PC-9 (cell line): ENCODE results near the gene TUSC2. TPM values are rescaled to one million over a fixed set of nuclear protein-coding genes. Genes with fewer than 3 reads are reported as not detected.

ENCODE experiments used
- BruUV-seq: library from RNA; stranded (reverse); fragments of 400-500 nt; replicated peaks from 2 replicates; lab custom pipeline; 2021; lab: Mats Ljungman, UMichigan
- CTCF ChIA-PET: fragments of 300-600 bp; sonication (Branson Sonifier 250); formaldehyde crosslinking; loops from one replicate; lab custom pipeline; 2022; ENCODE audit warnings: antibody characterized with exemption; lab: Charles Lee
- POLR2A ChIA-PET: fragments of 300-600 bp; sonication (Branson Sonifier 250); formaldehyde crosslinking; loops from one replicate; lab custom pipeline; 2022; ENCODE audit warnings: antibody characterized with exemption; ENCODE audit not compliant: unreplicated experiment; lab: Charles Lee
- DNase-seq, 2 experiments: peaks; one replicate each; pipeline versions ENCODE4 v3.0.0 to v3.0.0-alpha.2; 2015 to 2022; ENCODE audit warnings: mixed read lengths in 1 of 2
- H2AFZ ChIP-seq: fragments of 200-600 bp; sonication (generic); 2 replicates; pipeline ENCODE4 v1.8.1; 2017; ENCODE audit warnings: antibody characterized with exemption
- H3F3A ChIP-seq: fragments of 200-600 bp; sonication (generic); 2 replicates; pipeline ENCODE4 v1.8.1; 2017; ENCODE audit warnings: antibody characterized with exemption, mild to moderate bottlenecking, low read depth; ENCODE audit not compliant: insufficient read depth
- H3K27ac ChIP-seq: fragments of 200-600 bp; sonication (generic); 2 replicates; pipeline ENCODE4 v1.6.1; 2016; ENCODE audit warnings: mixed run types
- H3K27me3 ChIP-seq: fragments of 200-600 bp; sonication (generic); 2 replicates; pipeline ENCODE4 v1.6.1; 2016; ENCODE audit warnings: low read depth, mixed run types; ENCODE audit not compliant: insufficient read depth
- H3K36me3 ChIP-seq: fragments of 200-600 bp; sonication (generic); 2 replicates; pipeline ENCODE4 v1.6.1; 2016; ENCODE audit warnings: low read depth, mixed run types
- H3K4me1 ChIP-seq: fragments of 200-600 bp; sonication (generic); replicated peaks from 2 replicates; pipeline ENCODE4 v1.6.1; 2016; ENCODE audit warnings: mixed run types; ENCODE audit not compliant: insufficient read depth
- H3K4me2 ChIP-seq: fragments of 200-600 bp; sonication (generic); 2 replicates; pipeline ENCODE4 v1.6.1; 2017; ENCODE audit warnings: mixed run types
- H3K4me3 ChIP-seq: fragments of 200-600 bp; sonication (generic); 2 replicates; pipeline ENCODE4 v1.6.1; 2016; ENCODE audit warnings: mixed run types
- H3K79me2 ChIP-seq: fragments of 200-600 bp; sonication (generic); 2 replicates; pipeline ENCODE4 v1.6.1; 2017; ENCODE audit warnings: low read depth, mixed run types
- H3K9me2 ChIP-seq: fragments of 200-600 bp; sonication (generic); 2 replicates; pipeline ENCODE4 v1.8.1; 2017; ENCODE audit warnings: mild to moderate bottlenecking; ENCODE audit not compliant: insufficient read depth
- H3K9me3 ChIP-seq: fragments of 200-600 bp; sonication (generic); 2 replicates; pipeline ENCODE4 v1.8.1; 2016; ENCODE audit warnings: low read depth; ENCODE audit not compliant: insufficient read depth
- H4K20me1 ChIP-seq: fragments of 200-600 bp; sonication (generic); 2 replicates; pipeline ENCODE4 v1.8.1; 2017; ENCODE audit not compliant: insufficient read depth
- EZH2 ChIP-seq: fragments of 200-600 bp; sonication (generic); IDR thresholded peaks from 2 replicates; pipeline ENCODE4 v1.8.0; 2017; ENCODE audit warnings: antibody characterized with exemption, low read depth
- intact Hi-C: fragments of 100-400 bp; cut with micrococcal nuclease; formaldehyde crosslinking; loops from one replicate; pipeline ENCODE4 v1.10.0; 2022; ENCODE audit not compliant: unreplicated experiment
- total RNA-seq: library from RNA; stranded (reverse); gene quantifications from 2 replicates; pipeline ENCODE4 v1.2.3, GENCODE V29; 2021
- TF ChIP-seq, protein P1 (sequence below): fragments of 200-600 bp; sonication (generic); conservative IDR thresholded peaks from 2 replicates; pipeline ENCODE4 v1.6.1; 2017; ENCODE audit warnings: mixed run types, antibody characterized with exemption, mild to moderate bottlenecking, moderate library complexity

The TUSC2 gene
- total RNA-seq, 1 experiment from 2014 or later: 24.7 TPM

- BruUV-seq: no TSS peak
- Histone ChIP-seq H3K4me2 (peak overlapping the region; percentile 91; the same call in 1 of the 2 replicates), H3K27me3 (no peaks in the 10 kb centered on the region), H3K27ac (no peak overlapping the region), H3K36me3 (peaks cover 7% of the 10 kb centered on the region; the same call in 1 of the 2 replicates), H3K4me3 (no peak overlapping the region), H3K4me1 (peaks cover 29% of the 10 kb centered on the region), H3K79me2 (peaks cover 33% of the 10 kb centered on the region), H3K9me3 (no peaks in the 10 kb centered on the region), H4K20me1 (peaks cover 7% of the 10 kb centered on the region; the same call in 1 of the 2 replicates), H3F3A (peaks cover 25% of the 10 kb centered on the region), H2AFZ (no peak overlapping the region), H3K9me2 (no peaks in the 10 kb centered on the region)
- ChIA-PET POLR2A (no interaction called here), CTCF (no interaction called here)
- intact Hi-C loops: no loop called here
- TF ChIP-seq EZH2: no peak
- TF ChIP-seq, protein P1, sequence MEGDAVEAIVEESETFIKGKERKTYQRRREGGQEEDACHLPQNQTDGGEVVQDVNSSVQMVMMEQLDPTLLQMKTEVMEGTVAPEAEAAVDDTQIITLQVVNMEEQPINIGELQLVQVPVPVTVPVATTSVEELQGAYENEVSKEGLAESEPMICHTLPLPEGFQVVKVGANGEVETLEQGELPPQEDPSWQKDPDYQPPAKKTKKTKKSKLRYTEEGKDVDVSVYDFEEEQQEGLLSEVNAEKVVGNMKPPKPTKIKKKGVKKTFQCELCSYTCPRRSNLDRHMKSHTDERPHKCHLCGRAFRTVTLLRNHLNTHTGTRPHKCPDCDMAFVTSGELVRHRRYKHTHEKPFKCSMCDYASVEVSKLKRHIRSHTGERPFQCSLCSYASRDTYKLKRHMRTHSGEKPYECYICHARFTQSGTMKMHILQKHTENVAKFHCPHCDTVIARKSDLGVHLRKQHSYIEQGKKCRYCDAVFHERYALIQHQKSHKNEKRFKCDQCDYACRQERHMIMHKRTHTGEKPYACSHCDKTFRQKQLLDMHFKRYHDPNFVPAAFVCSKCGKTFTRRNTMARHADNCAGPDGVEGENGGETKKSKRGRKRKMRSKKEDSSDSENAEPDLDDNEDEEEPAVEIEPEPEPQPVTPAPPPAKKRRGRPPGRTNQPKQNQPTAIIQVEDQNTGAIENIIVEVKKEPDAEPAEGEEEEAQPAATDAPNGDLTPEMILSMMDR: 0 out of 2 replicates have a peak, but pooled peaks have one; percentile 12
- no peak for DNase-seq
Observed at GRCh38 chr3:50322115-50322385, 6.0 kb downstream of the TUSC2 start.

- Histone ChIP-seq H3K9me2 (no peaks in the 10 kb centered on the region), H3K9me3 (no peaks in the 10 kb centered on the region), H4K20me1 (peaks cover 7% of the 10 kb centered on the region; the same call in 1 of the 2 replicates), H2AFZ (peak overlapping the region; percentile 91), H3K4me1 (peaks cover 31% of the 10 kb centered on the region), H3K27ac (peak overlapping the region; percentile 83), H3K27me3 (no peaks in the 10 kb centered on the region), H3K36me3 (peaks cover 7% of the 10 kb centered on the region; the same call in 1 of the 2 replicates), H3K79me2 (peaks cover 27% of the 10 kb centered on the region), H3F3A (peaks cover 28% of the 10 kb centered on the region), H3K4me2 (peak overlapping the region; percentile 91), H3K4me3 (peak overlapping the region; percentile 69)
- ChIA-PET POLR2A (interaction anchor here (0.7 to 1.0 kb wide), 2 partner anchors 22 to 29 kb away, joined by 5 to 7 read pairs; partner anchors contain the start of genes HYAL3 and NAA80), CTCF (interaction anchor here (0.5 to 1.1 kb wide), 6 partner anchors 18 to 1895 kb away, joined by 3 to 13 read pairs (median 4); partner anchors contain the start of gene HYAL1)
- no TSS peak for BruUV-seq
- intact Hi-C loops: loop anchor here (1.0 kb wide), 1 partner anchor 29 kb away; the partner anchor contains the start of gene IFRD2
- peak; percentile 69 to 89 for DNase-seq
- no peak for TF ChIP-seq EZH2
- TF ChIP-seq, protein P1: peak; percentile 62
Observed at GRCh38 chr3:50321336-50322114, 6.5 kb downstream of the TUSC2 start.

DNA sequence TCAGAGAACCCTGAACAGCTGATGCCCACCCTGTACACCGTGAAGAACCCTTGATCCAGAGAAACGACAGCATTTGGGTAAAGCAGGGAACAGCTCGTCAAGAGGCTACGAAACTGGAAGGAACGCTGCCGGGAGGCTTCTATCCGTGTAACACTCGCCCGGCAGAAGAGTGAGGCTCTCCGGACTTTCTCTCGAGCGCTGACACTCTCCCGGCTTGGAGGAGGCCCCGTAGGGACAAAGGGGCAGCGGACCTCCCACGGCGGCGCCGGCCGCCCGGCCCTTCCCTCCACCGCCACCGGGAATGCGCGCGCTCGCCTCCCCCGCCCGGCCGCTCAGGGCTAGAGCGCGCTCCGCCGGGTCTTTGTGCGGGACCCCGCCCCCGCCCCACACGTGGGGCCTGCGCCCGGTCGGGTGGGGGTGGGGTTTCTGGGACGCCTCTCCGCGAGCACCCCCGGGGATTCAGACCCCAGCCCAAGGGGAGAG, 7.1 kb downstream of the TUSC2 start:
- POLR2A ChIA-PET: interaction anchor here (1.0 kb wide), 1 partner anchor 21 kb away, joined by 5 read pairs; the partner anchor contains the start of genes HYAL3 and NAA80
- TF ChIP-seq, protein P1: no peak
- TF ChIP-seq EZH2: no peak
- intact Hi-C loops: loop anchor here (1.0 kb wide), 1 partner anchor 29 kb away; the partner anchor contains the start of gene IFRD2
- Histone ChIP-seq H3K9me3 (no peaks in the 10 kb centered on the region), H2AFZ (peak overlapping the region; percentile 91), H3K4me3 (peak overlapping the region; percentile 69), H4K20me1 (peaks cover 7% of the 10 kb centered on the region; the same call in 1 of the 2 replicates), H3K4me2 (peak overlapping the region; percentile 91), H3K79me2 (peaks cover 24% of the 10 kb centered on the region), H3K4me1 (peaks cover 38% of the 10 kb centered on the region), H3K36me3 (peaks cover 7% of the 10 kb centered on the region; the same call in 1 of the 2 replicates), H3K9me2 (no peaks in the 10 kb centered on the region), H3F3A (peaks cover 34% of the 10 kb centered on the region), H3K27me3 (no peaks in the 10 kb centered on the region), H3K27ac (peak overlapping the region; percentile 83; the same call in 1 of the 2 replicates)
- BruUV-seq: no TSS peak
- CTCF ChIA-PET: interaction anchor here (0.5 to 1.1 kb wide), 6 partner anchors 18 to 1896 kb away, joined by 3 to 13 read pairs (median 4); partner anchors contain the start of gene HYAL1
- DNase-seq: peak; percentile 40 to 80
